Hepatic stellate cell (primary cell): ENCODE data around the gene PCDHGB6.
A peak's percentile ranks its signal among the peaks of the same experiment; 100 is the strongest.
"Not testable (repeated sequence)": the region's sequence is repeated elsewhere in the genome, so short reads cannot be mapped to it uniquely, and the experiment has no call there.

Source experiments
- DNase-seq: peaks from one replicate; pipeline ENCODE4 v3.0.0; 2011; ENCODE audit warnings: low spot score

PCDHGB6 gene

GRCh38 chr5:141419074-141419880 is 11.5 kb downstream of the PCDHGB6 start:
- DNase-seq: no peak

GRCh38 chr5:141420855-141421488 is 13.2 kb downstream of the PCDHGB6 start, which contains the start of gene PCDHGA11:
Gene PCDHGA11 (plus strand): TSS chr5:141421051. CDS start chr5:141421228, 177 bp downstream.
- no peak for DNase-seq

DNA sequence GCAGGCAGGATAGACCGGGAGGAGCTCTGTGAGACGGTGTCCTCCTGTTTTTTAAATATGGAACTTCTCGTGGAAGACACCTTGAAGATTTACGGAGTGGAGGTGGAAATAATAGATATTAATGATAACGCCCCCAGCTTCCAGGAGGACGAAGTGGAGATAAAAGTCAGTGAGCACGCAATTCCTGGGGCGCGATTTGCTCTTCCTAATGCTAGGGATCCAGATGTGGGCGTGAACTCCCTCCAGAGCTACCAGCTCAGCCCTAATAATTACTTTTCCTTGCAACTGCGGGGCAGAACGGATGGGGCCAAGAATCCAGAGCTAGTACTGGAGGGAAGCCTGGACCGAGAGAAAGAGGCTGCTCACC is 13.7 kb downstream of the PCDHGB6 start:
- DNase-seq: no peak

DNA sequence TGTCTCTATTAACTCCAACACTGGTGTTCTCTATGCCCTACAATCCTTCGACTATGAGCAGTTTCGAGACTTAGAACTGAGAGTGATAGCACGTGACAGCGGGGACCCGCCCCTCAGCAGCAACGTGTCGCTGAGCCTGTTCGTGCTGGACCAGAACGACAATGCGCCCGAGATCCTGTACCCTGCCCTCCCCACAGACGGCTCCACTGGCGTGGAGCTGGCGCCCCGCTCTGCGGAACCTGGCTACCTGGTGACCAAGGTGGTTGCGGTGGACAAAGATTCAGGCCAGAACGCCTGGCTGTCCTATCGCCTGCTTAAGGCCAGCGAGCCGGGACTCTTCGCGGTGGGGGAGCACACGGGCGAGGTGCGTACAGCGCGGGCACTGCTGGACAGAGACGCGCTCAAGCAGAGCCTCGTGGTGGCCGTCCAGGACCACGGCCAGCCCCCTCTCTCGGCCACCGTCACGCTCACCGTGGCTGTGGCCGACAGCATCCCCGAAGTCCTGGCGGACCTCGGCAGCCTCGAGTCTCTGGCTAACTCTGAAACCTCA is 15.0 kb downstream of the PCDHGB6 start:
- no peak for DNase-seq

DNA sequence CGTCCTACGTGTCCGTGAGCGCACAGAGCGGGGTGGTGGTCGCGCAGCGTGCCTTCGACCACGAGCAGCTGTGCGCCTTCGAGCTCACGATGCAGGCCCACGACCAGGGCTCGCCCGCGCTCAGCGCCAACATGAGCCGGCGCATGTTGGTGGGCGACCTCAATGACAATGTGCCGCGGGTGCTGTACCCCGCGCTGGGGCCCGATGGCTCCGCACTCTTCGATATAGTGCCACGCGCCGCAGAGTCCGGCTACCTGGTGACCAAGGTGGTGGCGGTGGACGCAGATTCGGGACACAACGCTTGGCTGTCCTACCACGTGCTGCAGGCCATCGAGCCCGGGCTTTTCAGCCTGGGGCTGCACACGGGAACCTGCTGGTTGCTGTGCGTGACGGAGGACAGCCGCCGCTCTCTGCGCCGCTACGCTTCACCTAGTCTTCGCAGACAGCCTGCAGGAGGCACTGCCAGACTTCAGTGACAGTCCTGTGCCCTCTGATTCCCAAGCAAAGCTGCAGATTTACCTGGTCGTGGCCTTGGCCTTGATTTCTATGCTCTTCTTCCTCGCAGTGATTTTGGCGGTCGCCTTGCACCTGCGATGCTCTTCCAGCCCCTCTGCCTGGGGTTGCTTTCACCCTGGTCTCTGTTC is 20.1 kb downstream of the PCDHGB6 start:
- DNase-seq: no peak

GRCh38 chr5:141430332-141431113 is 22.7 kb downstream of the PCDHGB6 start, which contains the start of gene PCDHGA12:
Gene PCDHGA12 (plus strand): TSS chr5:141430507. CDS start chr5:141430760, 253 bp downstream.
- peak; percentile 86 for DNase-seq

DNA sequence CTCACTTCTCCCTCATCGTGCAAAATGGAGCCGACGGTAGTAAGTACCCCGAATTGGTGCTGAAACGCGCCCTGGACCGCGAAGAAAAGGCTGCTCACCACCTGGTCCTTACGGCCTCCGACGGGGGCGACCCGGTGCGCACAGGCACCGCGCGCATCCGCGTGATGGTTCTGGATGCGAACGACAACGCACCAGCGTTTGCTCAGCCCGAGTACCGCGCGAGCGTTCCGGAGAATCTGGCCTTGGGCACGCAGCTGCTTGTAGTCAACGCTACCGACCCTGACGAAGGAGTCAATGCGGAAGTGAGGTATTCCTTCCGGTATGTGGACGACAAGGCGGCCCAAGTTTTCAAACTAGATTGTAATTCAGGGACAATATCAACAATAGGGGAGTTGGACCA is 23.5 kb downstream of the PCDHGB6 start:
- no peak for DNase-seq

GRCh38 chr5:141432308-141432707 is 24.5 kb downstream of the PCDHGB6 start:
- not testable (repeated sequence) for DNase-seq

- not testable (repeated sequence) for DNase-seq
Observed at GRCh38 chr5:141432726-141433125, 24.9 kb downstream of the PCDHGB6 start.

DNA sequence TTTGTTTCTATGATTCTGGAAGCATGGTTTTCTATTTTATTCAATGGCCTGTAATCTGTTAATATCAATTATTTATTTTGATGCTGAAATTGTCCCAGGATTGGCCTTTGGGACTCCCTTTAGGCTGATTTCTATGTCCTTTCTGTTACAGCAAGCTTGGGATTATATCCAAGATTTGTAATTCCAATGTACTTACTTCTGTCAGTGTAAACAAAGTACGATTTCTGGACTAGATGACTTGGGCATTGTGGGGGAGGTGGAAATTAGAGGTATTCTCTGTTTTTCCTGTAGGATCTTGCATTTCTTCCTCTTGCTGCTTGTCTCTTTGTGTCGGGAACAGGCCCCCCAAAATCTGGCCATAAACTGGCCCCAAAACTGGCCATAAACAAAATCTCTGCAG is 26.2 kb downstream of the PCDHGB6 start:
- no peak for DNase-seq

DNA sequence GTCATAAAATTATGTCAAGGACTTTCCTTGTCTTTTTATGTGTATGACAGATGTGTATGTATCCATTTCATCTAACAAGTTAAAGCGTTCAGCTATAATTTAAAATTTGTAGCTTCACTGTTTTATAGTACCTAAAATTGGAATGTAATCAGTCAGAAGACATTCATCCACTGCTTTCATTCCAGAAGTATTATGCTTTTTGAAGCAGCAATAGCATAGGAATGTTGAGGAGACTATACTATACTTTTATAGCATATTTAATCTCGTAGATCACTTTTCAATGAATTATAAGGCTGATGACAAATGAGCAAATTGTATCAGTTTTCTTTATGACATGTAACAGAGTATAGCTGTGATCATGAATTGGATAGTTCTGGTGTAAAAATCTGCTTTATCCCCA is 29.4 kb downstream of the PCDHGB6 start:
- DNase-seq: no peak

DNA sequence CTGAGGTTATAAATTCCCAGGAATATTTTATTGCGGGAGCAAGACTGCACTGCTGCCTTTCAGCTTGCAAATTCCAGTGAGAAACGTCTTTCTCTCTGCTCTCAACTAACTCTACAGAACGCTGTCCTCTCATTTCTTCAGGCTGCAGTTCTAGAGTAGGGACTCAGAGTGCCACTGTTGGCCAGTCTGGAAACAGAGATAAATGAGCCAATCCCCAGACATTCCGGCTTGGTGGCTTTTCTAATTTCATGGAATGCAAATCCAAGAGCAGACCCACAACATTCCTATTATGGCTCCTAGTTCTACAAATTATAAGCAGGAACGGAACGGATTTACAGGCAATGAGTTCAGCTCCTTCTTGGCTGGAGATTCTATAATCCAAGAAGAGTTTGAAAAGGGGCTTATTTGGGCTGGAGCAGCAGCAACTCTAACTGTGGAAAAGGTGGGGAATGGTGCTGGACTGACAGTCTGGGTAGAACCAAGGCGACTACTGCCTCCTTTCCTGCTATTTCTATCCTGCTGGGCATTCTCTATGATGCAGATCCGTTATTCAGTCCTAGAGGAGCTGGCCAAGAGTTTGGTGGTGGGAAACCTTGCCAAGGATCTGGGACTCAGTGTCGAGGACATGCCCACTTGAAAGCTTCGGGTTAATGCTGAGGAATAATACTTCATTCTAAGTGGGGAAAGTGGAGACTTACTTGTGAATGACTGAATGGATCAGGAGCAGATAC is 31.8 kb downstream of the PCDHGB6 start:
- DNase-seq: no peak

DNA sequence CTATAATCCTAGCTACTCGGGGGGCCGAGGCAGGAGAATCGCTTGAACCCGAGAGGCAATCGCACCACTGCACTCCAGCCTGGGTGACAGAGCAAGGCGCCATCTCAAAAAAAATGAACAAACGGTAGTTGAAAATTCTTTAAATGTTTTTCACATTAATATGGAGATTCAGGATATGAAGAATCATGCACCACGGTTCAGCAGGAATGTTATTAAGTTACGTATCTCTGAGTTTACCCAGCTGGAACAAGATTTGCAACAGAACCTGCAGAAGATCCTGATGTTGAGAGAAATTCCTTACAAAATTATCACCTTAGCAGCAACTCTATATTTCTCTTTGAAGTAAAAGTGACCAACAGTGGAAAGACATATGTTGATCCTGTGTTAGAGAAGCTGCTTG is 32.5 kb downstream of the PCDHGB6 start:
- no peak for DNase-seq

GRCh38 chr5:141441571-141442170 is 33.9 kb downstream of the PCDHGB6 start:
- DNase-seq: no peak
